Mesenchymal stem cell (in vitro differentiated cells and primary cell): ENCODE measurements around the gene GLT6D1.

Source experiments
- DNase-seq: peaks from one replicate; pipeline ENCODE4 v3.0.0-alpha.2; 2013
- H2AFZ ChIP-seq: one replicate; pipeline ENCODE4 v1.6.1; 2013; ENCODE audit warnings: low read depth, mild to moderate bottlenecking, control low read depth, inconsistent platforms, low read length, moderate library complexity
- H2AK5ac ChIP-seq: 2 replicates; pipeline ENCODE4 v1.6.1; 2013; ENCODE audit warnings: low read length, moderate library complexity, mild to moderate bottlenecking, inconsistent platforms; ENCODE audit not compliant: severe bottlenecking
- H2BK120ac ChIP-seq: one replicate; pipeline ENCODE4 v1.6.1; 2013; ENCODE audit warnings: low read depth, mild to moderate bottlenecking, inconsistent platforms, low read length, moderate library complexity
- H2BK12ac ChIP-seq, 2 experiments: one replicate each; pipeline ENCODE4 v1.6.1; 2013; ENCODE audit warnings: inconsistent platforms in 2 of 2, low read length in 2 of 2, mild to moderate bottlenecking in 2 of 2, moderate library complexity in 2 of 2, control low read depth in 1 of 2
- H2BK15ac ChIP-seq: one replicate; pipeline ENCODE4 v1.6.1; 2013; ENCODE audit warnings: mild to moderate bottlenecking, low read depth, inconsistent platforms; ENCODE audit not compliant: poor library complexity, severe bottlenecking
- H2BK5ac ChIP-seq: 2 replicates; pipeline ENCODE4 v1.6.1; 2013; ENCODE audit warnings: low read depth, mild to moderate bottlenecking, low read length, control low read depth, inconsistent platforms; ENCODE audit not compliant: poor library complexity, severe bottlenecking
- H3K14ac ChIP-seq, 2 experiments: one replicate each; pipeline ENCODE4 v1.6.1; 2013; ENCODE audit warnings: inconsistent platforms in 2 of 2, low read length in 2 of 2, control low read depth in 1 of 2, mild to moderate bottlenecking in 1 of 2, moderate library complexity in 1 of 2
- H3K18ac ChIP-seq, 2 experiments: one replicate each; pipeline ENCODE4 v1.6.1; 2013; ENCODE audit warnings: inconsistent platforms in 2 of 2, low read length in 2 of 2, control low read depth in 1 of 2, low read depth in 1 of 2, mild to moderate bottlenecking in 1 of 2
- H3K23ac ChIP-seq, 2 experiments: one replicate each; pipeline ENCODE4 v1.6.1; 2013; ENCODE audit warnings: inconsistent platforms in 2 of 2, low read length in 2 of 2, mild to moderate bottlenecking in 2 of 2, moderate library complexity in 2 of 2, control low read depth in 1 of 2
- H3K27ac ChIP-seq: 2 replicates; pipeline ENCODE4 v1.5.1; 2013; ENCODE audit warnings: mild to moderate bottlenecking, moderate library complexity, low read length, control low read depth, inconsistent platforms; ENCODE audit not compliant: poor library complexity, severe bottlenecking
- H3K27me3 ChIP-seq, 2 experiments: 2 replicates each; pipeline versions ENCODE4 v1.6.1 to v1.7.0; 2013; ENCODE audit warnings: low read length in 2 of 2, mild to moderate bottlenecking in 2 of 2, moderate library complexity in 2 of 2, control low read depth in 1 of 2, inconsistent platforms in 1 of 2; ENCODE audit not compliant: control insufficient read depth in 1 of 2, insufficient read depth in 1 of 2
- H3K36me3 ChIP-seq, 2 experiments: 2 replicates each; pipeline versions ENCODE4 v1.6.1 to v1.7.0; 2013; ENCODE audit warnings: low read length in 2 of 2, control low read depth in 1 of 2, inconsistent platforms in 1 of 2, low read depth in 1 of 2, mild to moderate bottlenecking in 1 of 2; ENCODE audit not compliant: insufficient read depth in 2 of 2, control insufficient read depth in 1 of 2
- H3K4ac ChIP-seq, 2 experiments: one replicate each; pipeline ENCODE4 v1.6.1; 2013; ENCODE audit warnings: inconsistent platforms in 2 of 2, low read length in 2 of 2, mild to moderate bottlenecking in 2 of 2, moderate library complexity in 2 of 2, control low read depth in 1 of 2, low read depth in 1 of 2
- H3K4me1 ChIP-seq: 2 replicates; pipeline ENCODE4 v1.6.1; 2013; ENCODE audit warnings: low read depth, low read length, control low read depth; ENCODE audit not compliant: control insufficient read depth, insufficient read depth
- H3K4me2 ChIP-seq: 2 replicates; pipeline ENCODE4 v1.6.1; 2013; ENCODE audit warnings: low read length, mild to moderate bottlenecking, inconsistent platforms; ENCODE audit not compliant: poor library complexity, severe bottlenecking
- H3K4me3 ChIP-seq, 2 experiments: 2 replicates each; pipeline versions ENCODE4 v1.5.1 to v1.7.0; 2013; ENCODE audit warnings: low read length in 2 of 2, mild to moderate bottlenecking in 2 of 2, control low read depth in 1 of 2, low read depth in 1 of 2; ENCODE audit not compliant: insufficient read depth in 1 of 2
- H3K79me1 ChIP-seq: replicated peaks from 2 replicates; pipeline ENCODE4 v1.6.1; 2013; ENCODE audit warnings: mild to moderate bottlenecking, control low read depth, low read length, inconsistent platforms; ENCODE audit not compliant: poor library complexity, severe bottlenecking
- H3K9ac ChIP-seq: 2 replicates; pipeline ENCODE4 v1.7.0; 2013; ENCODE audit warnings: mild to moderate bottlenecking, low read length, moderate library complexity
- H3K9me3 ChIP-seq: 2 replicates; pipeline ENCODE4 v1.7.0; 2013; ENCODE audit warnings: mild to moderate bottlenecking, low read length; ENCODE audit not compliant: control insufficient read depth
- H4K8ac ChIP-seq: one replicate; pipeline ENCODE4 v1.6.1; 2013; ENCODE audit warnings: inconsistent platforms, mild to moderate bottlenecking, low read length, moderate library complexity
- H4K91ac ChIP-seq: one replicate; pipeline ENCODE4 v1.6.1; 2013; ENCODE audit warnings: mild to moderate bottlenecking, low read length, inconsistent platforms
- WGBS: methylation state at CpG from one replicate; pipeline ENCODE4 v1.1.7; 2013; ENCODE audit warnings: mixed read lengths; 5-methylcytosine and 5-hydroxymethylcytosine counted together

The GLT6D1 gene

DNA sequence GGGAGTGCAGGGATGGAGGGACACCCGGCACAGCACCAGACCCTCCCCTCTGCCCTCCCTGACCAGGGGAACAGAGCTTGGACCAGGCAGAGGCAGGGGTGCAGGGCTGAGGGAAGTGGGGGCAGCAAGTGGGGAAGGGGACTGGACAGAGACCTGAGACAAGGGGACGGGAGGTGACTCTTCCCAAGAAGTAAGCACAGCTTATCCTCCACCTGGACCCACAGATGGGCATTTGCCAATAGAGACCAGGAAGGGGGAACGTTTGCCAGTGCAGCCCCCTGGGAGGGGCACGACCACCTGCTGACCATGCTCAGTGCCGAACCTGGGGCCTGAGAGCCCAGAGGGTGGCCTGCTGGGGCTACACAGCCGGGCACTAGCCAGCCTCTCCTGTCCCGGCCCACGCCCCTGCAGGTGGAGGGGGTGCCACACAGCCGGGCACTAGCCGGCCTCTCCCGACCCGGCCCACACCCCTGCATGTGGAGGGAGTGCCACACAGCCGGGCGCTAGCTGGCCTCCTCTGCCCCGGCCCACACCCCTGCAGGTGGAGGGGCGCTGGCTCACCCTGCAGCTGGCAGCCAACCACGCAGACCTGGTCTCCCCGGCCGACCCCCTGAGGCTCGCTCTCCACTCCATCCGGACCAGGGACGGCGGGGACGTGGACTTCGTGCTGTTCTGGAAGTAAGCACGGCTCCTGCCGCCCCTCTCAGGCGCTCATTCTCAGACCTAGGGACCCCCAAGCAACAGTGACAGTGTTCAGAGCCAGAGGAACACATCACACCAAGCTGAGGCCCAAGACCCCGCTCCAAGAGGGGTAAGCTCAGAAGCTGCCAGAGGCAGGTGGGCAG, 24.3 kb downstream of the GLT6D1 start:
- Histone ChIP-seq H3K4ac (no peak overlapping the region), H2BK5ac (no peak overlapping the region), H4K91ac (peak overlapping the region; percentile 8), H3K9me3 (no peaks in the 10 kb centered on the region), H3K4me1 (peaks cover 3% of the 10 kb centered on the region), H3K23ac (no peak overlapping the region), H2BK12ac (no peak overlapping the region), H3K18ac (no peak overlapping the region), H3K27me3 (peaks cover 0 to 62% of the 10 kb centered on the region in 2 experiments), H3K79me1 (no peaks in the 10 kb centered on the region), H2AK5ac (no peak overlapping the region), H3K9ac (no peak overlapping the region), H3K4me3 (no peak overlapping the region), H2BK15ac (no peak overlapping the region), H2AFZ (no peak overlapping the region), H4K8ac (no peak overlapping the region), H2BK120ac (no peak overlapping the region), H3K27ac (no peak overlapping the region), H3K14ac (no peak overlapping the region), H3K36me3 (no peaks in the 10 kb centered on the region), H3K4me2 (no peak overlapping the region)
- no peak for DNase-seq
- WGBS, result 86% methylated on average over 28 of the region's 29 CpGs

DNA sequence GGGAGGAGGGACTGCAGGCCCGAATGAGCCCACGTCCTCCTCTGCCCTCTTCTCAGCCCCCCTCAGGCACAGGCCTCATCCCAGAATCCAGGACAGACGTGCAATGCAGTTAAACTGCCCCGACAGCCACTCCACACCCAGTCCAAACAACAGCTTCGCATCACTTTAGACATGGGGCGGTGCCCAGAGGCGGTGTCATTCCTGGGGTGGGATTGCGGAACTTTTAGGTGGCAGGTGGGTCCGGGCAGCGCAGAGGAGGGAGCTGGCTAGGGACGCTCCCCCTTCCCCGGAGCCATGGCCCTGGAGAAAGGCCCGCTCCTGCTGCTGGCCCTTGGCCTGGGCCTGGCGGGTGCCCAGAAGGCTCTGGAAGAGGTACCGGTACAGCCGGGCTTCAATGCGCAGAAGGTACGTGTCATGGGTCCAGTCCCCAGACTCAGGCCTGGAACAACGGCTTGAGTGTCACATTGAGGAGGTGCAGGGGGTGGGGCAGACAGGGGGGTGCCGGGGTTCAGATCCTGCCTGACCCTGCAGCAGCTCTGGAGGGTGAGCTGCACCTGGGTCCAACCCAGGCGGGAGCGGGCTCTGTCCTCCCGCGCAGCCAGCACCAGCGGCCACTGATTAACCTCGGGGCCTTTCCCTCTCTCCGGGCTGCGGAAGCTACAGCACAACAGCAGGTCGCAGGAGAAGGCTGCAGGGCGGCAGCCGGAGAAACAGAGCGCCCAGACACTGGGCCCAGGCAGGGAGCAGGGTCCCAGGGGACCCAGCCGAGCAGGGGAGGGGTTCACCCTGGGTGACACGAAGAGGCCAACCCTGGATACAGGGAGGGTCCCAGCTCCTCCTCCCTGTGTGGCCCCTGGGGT, 25.2 kb downstream of the GLT6D1 start:
- peaks cover 3% of the 10 kb centered on the region for H3K4me1 ChIP-seq
- no peak overlapping the region for H3K27ac ChIP-seq
- WGBS, result 88% methylated on average over 34 of the region's 34 CpGs
- H3K27me3 ChIP-seq, result peaks cover 0 to 64% of the 10 kb centered on the region in 2 experiments
- H3K4me2 ChIP-seq, result no peak overlapping the region
- H3K14ac ChIP-seq, result no peak overlapping the region
- no peak overlapping the region for H3K18ac ChIP-seq
- no peak overlapping the region for H2BK12ac ChIP-seq
- no peak overlapping the region for H4K8ac ChIP-seq
- no peak overlapping the region for H2BK5ac ChIP-seq
- no peaks in the 10 kb centered on the region for H3K9me3 ChIP-seq
- no peaks in the 10 kb centered on the region for H3K36me3 ChIP-seq
- DNase-seq, result no peak
- H3K23ac ChIP-seq, result no peak overlapping the region
- no peak overlapping the region for H2BK15ac ChIP-seq
- H2AK5ac ChIP-seq, result no peak overlapping the region
- H3K79me1 ChIP-seq, result no peaks in the 10 kb centered on the region
- no peak overlapping the region for H2AFZ ChIP-seq
- H3K4me3 ChIP-seq, result no peak overlapping the region
- H3K9ac ChIP-seq, result no peak overlapping the region
- no peak overlapping the region for H2BK120ac ChIP-seq
- no peak overlapping the region for H3K4ac ChIP-seq
- no peak overlapping the region for H4K91ac ChIP-seq

DNA sequence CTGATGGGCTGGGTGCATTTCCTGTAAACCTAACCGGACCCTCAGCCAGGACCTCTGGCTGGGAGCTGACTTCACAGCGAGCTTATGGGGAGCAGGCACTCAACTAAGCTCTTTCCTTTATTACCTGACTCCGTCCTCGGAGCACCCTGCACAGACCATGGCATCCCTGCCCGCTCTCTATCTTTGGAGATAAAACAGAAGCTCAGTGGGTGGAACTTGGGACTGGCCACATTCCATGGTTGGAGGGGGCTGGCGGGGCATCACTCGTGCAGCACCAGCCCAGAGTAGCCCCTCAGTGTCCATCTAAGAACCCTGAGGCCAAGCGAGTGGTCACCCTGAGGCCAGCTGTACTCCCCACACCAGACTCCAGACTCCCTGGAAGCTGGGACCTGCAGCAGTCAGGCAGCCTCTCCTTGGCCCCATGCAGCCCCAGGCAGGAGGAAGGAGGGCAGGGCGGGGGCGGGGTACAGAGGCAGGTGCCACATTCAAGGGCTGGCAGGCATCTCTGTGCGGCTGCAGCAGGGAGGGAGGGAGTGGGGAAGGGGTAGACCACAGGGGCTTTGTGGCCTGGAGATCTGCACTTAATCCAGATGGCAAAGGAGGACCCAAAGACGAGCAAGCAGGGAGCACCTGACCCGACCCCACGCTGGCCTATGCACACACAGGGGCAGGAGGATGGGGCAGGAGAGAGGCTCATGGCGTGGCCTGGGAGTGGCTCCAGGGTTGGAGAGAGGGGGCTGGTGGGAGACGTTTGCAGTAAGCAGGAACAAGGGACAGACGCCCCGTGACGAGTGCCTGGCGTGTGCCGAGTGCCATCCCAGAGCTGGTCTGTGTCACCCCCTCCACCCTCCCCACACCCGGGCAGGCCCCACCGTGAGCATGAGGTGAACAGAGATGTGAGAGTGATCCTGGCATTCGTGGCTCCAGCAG, 26.1 kb downstream of the GLT6D1 start:
- Histone ChIP-seq H2AK5ac (no peak overlapping the region), H3K9me3 (no peaks in the 10 kb centered on the region), H3K27ac (no peak overlapping the region), H4K8ac (no peak overlapping the region), H3K4ac (no peak overlapping the region), H3K27me3 (peaks cover 0 to 56% of the 10 kb centered on the region in 2 experiments), H3K14ac (no peak overlapping the region), H3K23ac (no peak overlapping the region), H3K4me2 (no peak overlapping the region), H2BK5ac (no peak overlapping the region), H3K79me1 (no peaks in the 10 kb centered on the region), H3K18ac (no peak overlapping the region), H2BK120ac (no peak overlapping the region), H3K4me3 (no peak overlapping the region), H3K9ac (no peak overlapping the region), H2AFZ (no peak overlapping the region), H2BK15ac (no peak overlapping the region), H4K91ac (no peak overlapping the region), H3K36me3 (no peaks in the 10 kb centered on the region), H2BK12ac (no peak overlapping the region), H3K4me1 (peaks cover 3% of the 10 kb centered on the region)
- no peak for DNase-seq
- WGBS, result 83% methylated on average over 16 of the region's 24 CpGs
